ENCODE measurements around the gene SNX5. TPM values are rescaled to one million over a fixed set of nuclear protein-coding genes. Genes with fewer than 3 reads are reported as not detected.
A peak's percentile ranks its signal among the peaks of the same experiment; 100 is the strongest.

The SNX5 gene
- total and polyA plus RNA-seq, 2 of the 13 experiments (the other 11 are each of a cell fraction or from before 2014, with no cell fraction given) = 664 to 1,040 TPM

GRCh38 chr20:17958373-17959256 is 10.0 kb downstream of the SNX5 start:
- H3K4me3 ChIP-seq (replicated peaks in 1 of 3; ENCODE audit: insufficient read depth in 1 of 3, low read depth in 2 of 3, low read length in 3 of 3) = peak overlapping the region; percentile 11 to 58 (median 18); a peak in 5 of 6 replicates
- peak overlapping the region; percentile 42 for H3K9ac ChIP-seq (ENCODE audit: insufficient read depth, low read depth, low read length)
- FAIRE-seq (peak; percentile 43), DNase-seq (ENCODE audit: low spot score) (peak; percentile 88), ATAC-seq (peak; percentile 17)
- CTCF ChIA-PET (ENCODE audit: low intra/inter-chr PET ratio, low total read pairs) = interaction anchor here (1.6 kb wide), 1 partner anchor 37 kb away, joined by 4 read pairs; no protein-coding TSS in a partner anchor
- peaks cover 99% of the 10 kb centered on the region for H3K79me2 ChIP-seq (ENCODE audit: insufficient read depth, low read length)
- in situ Hi-C loops (cut with HindIII; ENCODE audit: extremely low pct_ligation_motif_present, low pct_unique_long_range_greater_than_20kb) = no loop called here
- H3K27me3 ChIP-seq (ENCODE audit: control insufficient read depth in 1 of 2, insufficient read depth in 2 of 2, low read length in 2 of 2) = no peaks in the 10 kb centered on the region
- H3K9me3 ChIP-seq (ENCODE audit: low read length) = no peaks in the 10 kb centered on the region
- H2AFZ ChIP-seq (ENCODE audit: low read length) = no peak overlapping the region
- H4K20me1 ChIP-seq (ENCODE audit: insufficient read depth, low read length) = peaks cover 97% of the 10 kb centered on the region
- no TSS peak for BruUV-seq (replicated peaks)
- peaks cover 26 to 39% of the 10 kb centered on the region in 2 experiments for H3K36me3 ChIP-seq (replicated peaks in 1 of 2; ENCODE audit: control insufficient read depth in 1 of 2, insufficient read depth in 2 of 2, low read length in 2 of 2)
- H3K27ac ChIP-seq (ENCODE audit: extremely low read length, insufficient read depth, low read length) = peak overlapping the region; percentile 97
- peaks cover 100% of the 10 kb centered on the region for H3K4me1 ChIP-seq (ENCODE audit: insufficient read depth, low read length)
- 12% methylated on average over 5 of the region's 5 CpGs for WGBS (ENCODE audit: low lambda C conversion rate)
- peak overlapping the region; percentile 95 for H3K4me2 ChIP-seq (ENCODE audit: low read depth, low read length)
- POLR2A ChIA-PET = interaction anchor here (0.6 to 8.2 kb wide), 14 partner anchors 10 to 389 kb away, joined by 3 to 114 read pairs (median 4); partner anchors contain the start of genes DSTN, MGME1, RRBP1 and SNX5
- intact Hi-C loops (cut with micrococcal nuclease; ENCODE audit: unreplicated experiment) = loop anchor here (1.0 to 2.0 kb wide), 2 partner anchors 10 to 38 kb away; partner anchors contain the start of gene SNX5
- TF ChIP-seq MED8 (CRISPR knock-in tag; IDR thresholded peaks at IDR 0.05; ENCODE audit: insufficient replicate concordance) (peak; percentile 83), ZNF547 (CRISPR knock-in tag; IDR thresholded peaks at IDR 0.05) (no peak), SNAPC2 (CRISPR knock-in tag; IDR thresholded peaks at IDR 0.05) (0 out of 2 replicates have a peak, but pooled peaks have one; percentile 77), FOXK2 (IDR thresholded peaks at IDR 0.05) (no peak), SYNCRIP (IDR thresholded peaks at IDR 0.05; ENCODE audit: insufficient read depth, low read depth, low read length) (no peak), EP300 (IDR thresholded peaks at IDR 0.05; ENCODE audit: low read depth in 2 of 2, low read length in 2 of 2) (peak in 1 of 2 experiments; percentile 88; a peak in 2 of 4 replicates), EP300 (CRISPR knock-in tag; IDR thresholded peaks at IDR 0.05; ENCODE audit: borderline replicate concordance) (peak; percentile 90; the same call in 1 of the 2 replicates), ZNF3 (CRISPR knock-in tag; IDR thresholded peaks at IDR 0.05) (0 out of 2 replicates have a peak, but pooled peaks have one; percentile 29), ZKSCAN8 (CRISPR knock-in tag; IDR thresholded peaks at IDR 0.05; ENCODE audit: borderline replicate concordance) (peak; percentile 39; the same call in 1 of the 2 replicates), ZNF441 (CRISPR knock-in tag; IDR thresholded peaks at IDR 0.05; ENCODE audit: borderline replicate concordance) (0 out of 2 replicates have a peak, but pooled peaks have one; percentile 63), PRDM15 (CRISPR knock-in tag; IDR thresholded peaks at IDR 0.05) (0 out of 2 replicates have a peak, but pooled peaks have one; percentile 32), RCOR2 (CRISPR knock-in tag; IDR thresholded peaks at IDR 0.05) (peak; percentile 53), ZNF562 (CRISPR knock-in tag; IDR thresholded peaks at IDR 0.05; ENCODE audit: borderline replicate concordance) (no peak), SIX4 (CRISPR knock-in tag; IDR thresholded peaks at IDR 0.05) (peak; percentile 48; the same call in 1 of the 2 replicates), ZNF264 (CRISPR knock-in tag; IDR thresholded peaks at IDR 0.05) (peak; percentile 76; the same call in 1 of the 2 replicates), ZFAT (CRISPR knock-in tag; conservative IDR thresholded peaks at IDR 0.05) (no peak), ZNF619 (CRISPR knock-in tag; IDR thresholded peaks at IDR 0.05) (no peak), NCOA1 (CRISPR knock-in tag; IDR thresholded peaks at IDR 0.05) (0 out of 2 replicates have a peak, but pooled peaks have one; percentile 67), STAT5B (CRISPR knock-in tag; IDR thresholded peaks at IDR 0.05) (no peak), SP2 (CRISPR knock-in tag; IDR thresholded peaks at IDR 0.05) (no peak)
